HEK293T (cell line): ENCODE results near the gene TDRD9.

Experiments
- ARNT ChIP-seq: fragments of 450-650 bp; IDR thresholded peaks from 2 replicates; pipeline ENCODE4 v1.6.1; 2017; ENCODE audit warnings: mild to moderate bottlenecking
- BHLHE40 ChIP-seq: fragments of 450-650 bp; IDR thresholded peaks from 2 replicates; pipeline ENCODE4 v1.6.1; 2016; ENCODE audit warnings: mild to moderate bottlenecking, moderate library complexity, borderline replicate concordance
- ELF4 ChIP-seq: fragments of 450-650 bp; IDR thresholded peaks from 2 replicates; pipeline ENCODE4 v1.6.1; 2017; ENCODE audit warnings: antibody characterized with exemption
- FOXA1 ChIP-seq: fragments of 450-650 bp; IDR thresholded peaks from 2 replicates; pipeline ENCODE4 v1.6.1; 2016; ENCODE audit warnings: mild to moderate bottlenecking
- FOXM1 ChIP-seq: fragments of 450-650 bp; IDR thresholded peaks from 2 replicates; pipeline ENCODE4 v1.6.1; 2017; ENCODE audit warnings: mild to moderate bottlenecking, borderline replicate concordance
- NFRKB ChIP-seq: fragments of 450-650 bp; IDR thresholded peaks from 2 replicates; pipeline ENCODE4 v1.6.1; 2016; ENCODE audit warnings: mild to moderate bottlenecking, moderate library complexity
- PKNOX1 ChIP-seq: fragments of 450-650 bp; IDR thresholded peaks from 2 replicates; pipeline ENCODE4 v1.6.1; 2016
- SP1 ChIP-seq: fragments of 450-650 bp; IDR thresholded peaks from 2 replicates; pipeline ENCODE4 v1.6.1; 2017
- TARDBP ChIP-seq: fragments of 450-650 bp; IDR thresholded peaks from 2 replicates; pipeline ENCODE4 v1.6.1; 2016
- ZNF384 ChIP-seq: fragments of 450-650 bp; IDR thresholded peaks from 2 replicates; pipeline ENCODE4 v1.6.1; 2016

- TF ChIP-seq SP1 (no peak), PKNOX1 (no peak), TARDBP (no peak), FOXM1 (no peak), ARNT (no peak), ELF4 (no peak), BHLHE40 (no peak), FOXA1 (no peak), ZNF384 (no peak), NFRKB (no peak)
Observed at GRCh38 chr14:104037074-104037473, 108.8 kb downstream of the TDRD9 start.
